ENCODE results near the gene MYCN.
A peak's percentile ranks its signal among the peaks of the same experiment; 100 is the strongest.

The MYCN gene

DNA sequence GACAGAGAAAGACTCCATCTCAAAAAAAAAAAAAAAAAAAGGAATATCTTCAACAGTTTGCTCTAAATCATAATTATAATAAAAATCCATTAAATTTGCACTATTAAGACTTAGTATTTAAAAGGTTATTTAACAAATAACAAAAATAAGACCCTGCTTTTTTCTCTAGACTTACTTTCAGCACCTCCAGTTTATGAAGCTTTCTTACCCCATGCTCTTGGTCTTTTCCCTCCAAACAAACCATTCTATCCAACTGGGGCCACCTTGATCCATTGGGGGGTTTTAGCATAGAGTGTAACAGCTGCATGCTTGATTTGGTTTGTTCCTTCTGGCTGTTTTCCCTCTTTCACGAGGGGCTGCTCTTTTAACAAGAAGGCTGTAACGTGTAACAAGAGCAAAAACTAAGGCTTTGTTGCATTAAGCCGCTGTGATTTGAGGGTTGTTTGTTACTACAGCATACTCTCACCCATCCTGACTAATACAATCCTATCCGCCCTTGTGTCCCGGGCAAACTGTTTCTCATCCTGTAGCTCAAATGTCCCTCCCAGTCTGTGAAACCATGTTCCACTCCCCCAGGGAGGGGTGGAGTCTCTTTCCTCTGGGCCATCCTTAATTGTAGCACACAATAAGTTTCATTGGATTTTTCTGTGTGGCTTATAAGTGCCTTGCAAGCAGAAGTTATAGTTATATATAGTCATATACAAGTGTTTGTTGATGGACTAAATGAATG is 9.6 kb upstream of the MYCN start:
- DNase-seq, result no peak

DNA sequence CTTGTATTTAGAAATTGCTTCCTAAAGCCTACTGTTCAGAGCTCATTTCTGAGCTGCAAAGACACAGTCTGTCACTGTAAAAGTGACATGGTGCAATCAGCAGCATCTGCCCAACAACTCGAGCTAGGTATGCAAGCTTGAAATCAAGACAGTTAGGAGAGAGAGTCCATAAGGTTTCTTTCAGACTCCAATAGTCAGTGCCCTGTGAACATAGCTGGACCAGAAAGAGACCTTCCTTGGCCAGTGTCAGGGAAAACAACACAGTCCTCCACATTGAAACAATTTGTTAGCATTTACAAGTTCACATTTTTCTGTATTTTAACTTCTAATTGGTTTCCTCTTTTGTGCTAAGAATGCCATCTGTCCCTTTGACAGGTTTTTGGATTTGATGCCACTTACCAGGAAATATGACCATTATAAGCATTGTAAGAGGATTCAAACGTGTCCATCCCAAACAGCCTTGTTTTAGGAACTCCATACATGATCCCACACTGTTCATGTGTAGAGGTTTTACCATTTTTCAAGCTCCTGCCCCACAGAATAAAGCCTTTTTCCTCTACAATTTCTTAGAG is 8.9 kb upstream of the MYCN start:
- no peak for DNase-seq

DNA sequence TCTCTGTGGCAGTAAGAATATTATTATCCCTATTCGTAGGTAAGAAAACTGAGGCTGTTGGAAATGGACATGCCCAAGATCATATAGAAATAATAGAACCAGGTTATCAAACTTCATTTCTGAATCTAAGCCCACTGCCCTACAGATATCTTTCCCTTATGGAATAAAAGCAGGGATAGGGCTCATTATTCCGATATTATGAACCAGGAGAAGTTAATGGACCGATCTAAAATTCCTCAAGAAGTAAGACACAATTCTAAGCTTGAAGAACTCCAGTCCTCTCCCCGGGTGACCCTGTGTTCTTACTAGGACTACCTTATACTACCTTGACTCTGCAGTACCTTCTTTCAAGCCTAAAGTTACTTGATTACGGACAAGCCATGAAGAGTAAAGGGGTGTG is 8.4 kb upstream of the MYCN start:
- no peak for DNase-seq

DNA sequence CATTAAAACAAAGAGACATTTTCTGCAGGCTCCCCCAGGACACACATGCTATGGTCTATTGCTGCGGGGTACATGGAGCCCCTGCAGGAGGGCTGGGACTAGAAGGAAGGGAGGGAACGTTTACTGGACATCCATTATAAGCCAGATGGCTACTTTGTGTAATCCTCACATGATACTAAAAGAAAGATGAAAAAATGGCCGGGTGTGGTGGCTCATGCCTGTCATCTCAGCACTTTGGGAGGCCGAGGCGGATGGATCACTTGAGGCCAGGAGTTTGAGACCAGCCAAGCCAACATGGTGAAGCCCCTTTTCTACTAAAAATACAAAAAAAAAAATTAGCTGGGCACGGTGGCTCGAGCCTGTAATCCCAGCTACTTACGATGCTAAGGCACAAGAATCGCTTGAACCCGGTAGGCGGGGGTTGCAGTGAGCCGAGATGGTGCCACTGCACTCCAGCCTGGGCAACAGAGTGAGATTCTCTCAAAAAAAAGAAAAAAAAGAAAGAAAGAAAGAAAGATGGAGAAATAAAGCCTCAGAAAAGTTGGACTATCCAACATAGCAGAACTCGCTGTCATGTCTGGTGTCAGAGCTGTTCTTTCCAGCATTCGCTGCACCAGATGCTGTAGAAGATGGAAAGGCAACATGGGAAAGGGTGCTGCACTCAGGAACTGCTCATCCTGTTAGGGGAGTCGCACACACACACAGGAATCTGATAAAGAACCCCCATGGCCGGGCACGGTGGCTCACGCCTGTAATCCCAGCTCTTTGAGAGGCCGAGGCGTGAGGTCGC is 7.8 kb upstream of the MYCN start:
- no peak for DNase-seq

DNA sequence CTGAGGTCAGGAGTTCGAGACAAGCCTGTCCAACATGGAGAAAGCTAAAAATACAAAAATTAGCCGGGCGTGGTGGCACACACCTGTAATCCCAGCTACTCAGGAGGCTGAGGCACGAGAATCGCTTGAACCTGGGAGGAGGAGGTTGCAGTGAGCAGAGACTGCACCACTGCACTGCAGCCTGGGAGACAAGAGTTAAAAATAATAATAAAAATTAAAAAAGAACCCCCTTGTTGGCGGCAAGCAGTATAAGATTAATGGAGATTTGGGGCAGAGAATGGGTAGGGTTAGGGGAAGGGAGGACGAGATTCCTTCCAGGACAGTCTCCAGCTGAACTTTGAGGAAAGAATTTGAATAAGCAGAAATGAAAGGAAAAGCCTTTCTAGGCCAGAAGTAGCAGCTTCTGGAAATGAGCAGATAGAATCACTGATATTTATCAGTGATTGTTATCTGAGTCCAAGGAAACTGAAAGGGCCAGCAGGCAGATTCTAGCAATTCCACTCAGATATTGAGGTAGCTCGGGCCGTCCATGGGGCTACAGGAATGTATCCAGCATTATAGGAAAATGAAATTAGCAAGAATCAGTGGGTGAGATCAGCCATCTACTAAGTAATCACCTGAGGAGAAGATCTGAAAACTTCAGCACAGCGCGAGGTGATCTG is 7.0 kb upstream of the MYCN start:
- no peak for DNase-seq

DNA sequence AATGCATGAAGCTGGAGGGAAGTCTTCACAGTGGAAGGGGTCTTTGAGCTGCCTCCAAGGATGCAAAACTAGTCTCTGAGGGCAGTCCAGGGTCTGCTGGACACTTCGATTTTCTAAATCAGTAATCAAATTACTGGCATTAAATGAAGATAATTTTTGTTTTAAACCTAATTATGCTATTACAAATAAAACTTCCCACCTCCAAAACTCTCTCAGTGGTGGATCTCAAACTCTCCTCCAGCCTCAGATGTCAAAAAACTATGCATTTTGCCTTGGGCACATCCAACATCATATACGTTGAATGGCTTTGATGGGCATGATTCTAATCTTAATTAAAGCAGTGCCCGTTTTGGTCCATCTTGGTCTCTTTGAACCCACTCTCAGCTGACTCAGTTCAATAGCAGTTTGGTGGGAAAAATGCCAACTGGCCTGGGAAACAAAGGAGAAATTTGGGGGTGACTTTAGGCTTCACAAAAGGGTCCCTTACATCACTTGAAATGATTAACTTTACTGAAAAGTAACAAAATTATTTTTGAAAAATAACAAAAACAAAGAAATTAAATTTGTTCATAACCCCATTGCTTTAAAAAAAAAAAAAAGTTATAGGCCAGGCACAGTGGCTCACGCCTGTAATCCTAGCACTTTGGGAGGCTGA is 5.9 kb upstream of the MYCN start:
- no peak for DNase-seq

DNA sequence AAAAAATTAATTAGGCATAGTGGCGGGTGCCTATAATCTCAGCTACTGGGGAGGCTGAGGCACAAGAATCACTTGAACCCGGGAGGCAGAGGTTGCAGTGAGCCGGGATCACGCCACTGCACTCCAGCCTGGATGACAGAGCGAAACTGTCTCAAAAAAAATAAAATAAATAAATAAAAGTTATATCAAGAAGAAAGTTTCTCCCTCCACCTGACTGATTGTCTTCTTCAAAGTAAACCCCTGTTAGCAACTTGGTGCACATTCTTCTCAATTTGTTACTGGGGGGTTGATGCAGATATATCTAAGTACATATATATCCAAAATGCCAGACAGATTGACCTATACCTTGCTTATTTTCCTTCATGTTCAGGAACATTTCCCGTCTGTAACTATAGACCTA is 5.2 kb upstream of the MYCN start:
- DNase-seq, result no peak

DNA sequence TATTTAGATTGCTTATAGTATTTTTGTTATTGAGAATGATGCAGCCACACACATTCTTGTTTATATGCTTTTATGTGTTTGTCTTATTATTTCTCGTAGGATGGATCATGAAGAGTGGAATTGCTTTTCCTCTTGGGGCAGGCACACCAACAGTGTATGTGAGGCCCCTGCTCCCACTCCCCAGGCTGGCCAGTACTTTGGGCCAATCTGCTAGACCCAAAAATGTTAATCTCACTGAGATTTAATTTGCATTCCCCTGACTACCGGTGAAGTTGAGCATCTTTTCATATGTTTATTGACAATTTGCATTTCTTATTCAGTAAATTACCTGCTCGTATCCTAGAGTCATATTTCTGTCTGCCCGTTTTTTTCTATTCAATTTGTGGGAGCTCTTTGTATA is 4.7 kb upstream of the MYCN start:
- DNase-seq, result no peak

DNA sequence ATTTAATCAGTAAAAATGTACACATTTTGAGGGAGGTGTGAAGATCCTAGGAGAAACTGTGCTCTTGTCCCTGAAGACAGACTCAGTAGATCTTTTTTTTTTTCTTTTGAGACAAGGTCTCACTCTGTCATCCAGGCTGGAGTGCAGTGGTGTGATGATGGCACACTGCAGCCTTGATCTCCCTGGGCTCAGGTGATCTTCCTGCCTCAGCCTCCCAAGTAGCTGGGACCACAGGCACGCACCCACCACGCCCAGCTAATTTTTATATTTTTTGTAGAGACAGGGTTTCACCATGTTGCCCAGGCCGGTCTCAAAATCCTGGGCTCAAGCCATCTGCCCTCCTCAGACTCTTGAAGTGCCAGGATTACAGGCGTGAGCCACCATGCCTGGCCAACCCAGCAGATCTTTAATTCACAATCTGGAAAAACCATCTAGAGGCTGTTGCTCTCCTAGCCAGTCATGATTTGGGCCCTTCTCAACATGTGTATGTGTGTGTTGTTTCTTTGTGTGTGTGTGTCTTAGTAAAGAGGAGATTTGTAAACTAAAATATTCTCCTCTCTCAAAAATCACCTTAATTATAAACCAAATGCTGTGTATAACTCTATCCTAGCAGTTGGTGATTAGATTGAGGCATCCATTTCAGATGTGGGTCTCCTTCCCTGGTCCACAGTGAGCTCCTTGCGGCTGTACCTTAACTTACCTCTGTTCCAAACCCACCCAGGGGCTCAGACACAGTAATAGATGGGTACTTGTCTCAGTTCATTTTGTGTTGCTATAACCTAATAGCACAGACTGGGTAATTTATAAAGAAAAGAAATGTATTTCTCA is 3.9 kb upstream of the MYCN start:
- DNase-seq, result no peak

DNA sequence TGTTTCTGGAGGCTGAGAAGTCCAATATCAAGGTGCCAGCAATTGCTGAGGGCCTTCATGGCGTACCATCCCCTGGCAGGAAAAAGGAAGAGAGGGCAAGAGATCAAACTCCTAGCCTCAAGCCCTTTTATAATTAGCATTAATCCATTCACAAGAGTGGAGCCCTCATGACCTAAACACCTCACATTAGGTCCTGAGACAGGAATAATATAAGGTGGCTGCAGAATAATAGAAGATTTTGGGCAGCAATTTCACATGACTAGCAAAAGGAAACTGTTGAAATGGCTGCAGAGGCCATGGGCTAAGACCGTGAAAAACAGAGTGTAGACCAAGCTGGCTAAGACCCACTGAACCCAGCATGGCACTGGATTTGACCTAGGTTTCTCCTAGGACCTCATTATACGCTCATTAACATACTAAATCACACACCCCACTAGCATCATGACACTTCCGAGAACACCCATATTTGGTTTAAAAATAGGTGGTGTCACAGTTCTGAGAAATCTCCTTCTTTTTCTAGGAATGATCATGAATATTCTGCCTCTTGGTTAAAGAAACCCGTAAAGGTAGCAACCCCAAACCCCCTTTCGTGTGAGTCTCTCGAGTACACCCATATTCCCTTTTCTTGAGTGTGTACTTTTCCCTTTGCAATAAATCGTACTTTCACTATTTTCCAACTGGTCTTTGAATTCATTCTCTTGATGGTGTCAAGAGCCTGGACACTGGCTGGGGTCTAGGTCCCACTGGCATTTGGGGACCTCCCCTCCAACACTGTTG is 3.1 kb upstream of the MYCN start:
- DNase-seq, result no peak

DNA sequence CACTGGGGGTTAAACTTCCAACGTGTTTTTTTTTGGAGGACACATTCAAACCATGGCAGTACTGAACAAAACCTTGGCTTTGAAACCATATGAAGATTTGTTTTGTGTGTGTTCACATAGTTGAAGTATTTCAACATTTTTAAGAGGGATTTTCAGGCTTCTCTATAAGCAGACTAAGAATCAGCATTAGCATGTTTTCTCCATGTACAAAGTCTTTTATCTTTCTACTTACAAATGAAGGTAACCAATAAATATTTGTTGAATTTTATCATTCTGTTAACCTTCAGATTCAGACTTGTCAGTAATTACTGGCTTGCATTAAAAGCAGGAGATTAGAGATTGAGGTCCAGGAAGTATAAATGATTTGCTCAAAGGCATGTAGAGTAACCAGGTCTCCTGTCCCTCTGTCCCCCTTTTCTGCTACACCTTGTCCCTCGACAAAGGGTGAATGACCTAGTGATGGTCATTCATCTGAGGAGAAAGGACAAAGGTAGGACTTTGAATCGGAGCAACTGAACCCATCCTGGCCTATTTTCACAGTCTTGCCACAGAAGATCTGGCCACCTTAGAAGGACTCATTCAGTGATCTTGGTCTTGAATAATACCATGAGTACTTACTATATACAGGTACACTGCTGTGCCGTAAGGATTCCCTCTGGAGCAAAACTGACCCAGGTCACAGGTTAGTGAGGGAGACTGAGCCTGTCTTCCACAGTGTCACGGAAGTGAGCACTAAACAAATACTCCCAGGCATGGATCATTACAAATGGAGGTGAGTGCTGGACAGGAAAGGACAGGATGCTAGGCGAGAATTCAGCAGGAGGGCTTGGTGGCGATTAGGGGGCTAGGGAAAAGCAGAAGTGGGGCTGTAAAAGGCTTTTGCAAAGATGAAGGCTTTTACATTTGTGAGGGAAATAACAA is 2.2 kb upstream of the MYCN start:
- no peak for DNase-seq

DNA sequence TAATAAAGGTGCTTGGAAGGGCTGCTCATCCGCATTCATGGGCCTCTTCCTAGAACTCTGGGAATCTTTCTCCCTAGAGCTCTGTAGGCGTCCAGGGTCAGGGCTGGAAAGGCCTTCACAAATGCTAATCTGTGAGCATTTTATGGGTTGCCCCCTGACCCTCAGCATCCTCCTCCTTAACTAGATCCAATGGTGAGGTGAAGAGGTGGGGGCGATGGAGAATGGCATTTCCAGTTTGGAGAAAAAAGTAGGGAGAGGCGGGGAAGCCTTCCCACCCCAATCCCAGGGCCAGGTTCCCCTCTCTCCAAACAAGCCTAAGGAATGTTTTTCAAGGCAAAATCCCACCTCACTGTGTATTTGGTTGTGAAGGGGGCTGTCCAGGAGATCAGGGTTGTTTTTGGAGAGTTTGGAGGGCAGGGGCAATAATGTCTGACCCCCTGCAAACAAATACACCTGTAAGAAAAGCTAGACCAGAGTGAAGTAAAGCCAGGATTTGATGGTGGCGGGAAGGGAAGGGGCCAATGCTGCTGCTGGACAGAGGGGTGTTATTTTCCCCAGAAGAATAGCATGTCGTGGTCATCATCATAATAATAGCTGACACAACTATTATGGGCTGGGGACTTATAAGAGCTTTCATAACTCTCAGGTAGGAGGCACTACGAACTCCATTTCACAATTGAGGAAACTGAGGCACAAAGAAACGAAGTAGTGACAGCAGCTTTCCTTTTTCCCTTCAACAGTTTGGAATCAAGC is 1.4 kb upstream of the MYCN start:
- DNase-seq, result no peak

DNA sequence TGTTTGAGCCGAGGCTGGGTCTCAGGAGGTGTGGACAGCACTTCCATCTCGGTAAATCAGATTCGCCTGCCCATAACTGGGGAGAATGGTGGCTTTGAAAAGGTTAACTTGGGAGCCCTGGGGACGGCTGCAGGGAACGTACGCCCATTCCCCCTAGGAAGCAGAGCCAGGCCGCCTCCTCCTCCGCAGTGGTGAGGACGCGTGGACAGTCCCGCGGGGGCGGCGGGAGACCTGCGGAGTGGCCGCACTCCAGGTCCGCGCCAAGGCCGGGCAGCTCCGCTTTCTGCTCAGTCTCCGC is 845 bp upstream of the MYCN start:
- DNase-seq, result no peak

DNA sequence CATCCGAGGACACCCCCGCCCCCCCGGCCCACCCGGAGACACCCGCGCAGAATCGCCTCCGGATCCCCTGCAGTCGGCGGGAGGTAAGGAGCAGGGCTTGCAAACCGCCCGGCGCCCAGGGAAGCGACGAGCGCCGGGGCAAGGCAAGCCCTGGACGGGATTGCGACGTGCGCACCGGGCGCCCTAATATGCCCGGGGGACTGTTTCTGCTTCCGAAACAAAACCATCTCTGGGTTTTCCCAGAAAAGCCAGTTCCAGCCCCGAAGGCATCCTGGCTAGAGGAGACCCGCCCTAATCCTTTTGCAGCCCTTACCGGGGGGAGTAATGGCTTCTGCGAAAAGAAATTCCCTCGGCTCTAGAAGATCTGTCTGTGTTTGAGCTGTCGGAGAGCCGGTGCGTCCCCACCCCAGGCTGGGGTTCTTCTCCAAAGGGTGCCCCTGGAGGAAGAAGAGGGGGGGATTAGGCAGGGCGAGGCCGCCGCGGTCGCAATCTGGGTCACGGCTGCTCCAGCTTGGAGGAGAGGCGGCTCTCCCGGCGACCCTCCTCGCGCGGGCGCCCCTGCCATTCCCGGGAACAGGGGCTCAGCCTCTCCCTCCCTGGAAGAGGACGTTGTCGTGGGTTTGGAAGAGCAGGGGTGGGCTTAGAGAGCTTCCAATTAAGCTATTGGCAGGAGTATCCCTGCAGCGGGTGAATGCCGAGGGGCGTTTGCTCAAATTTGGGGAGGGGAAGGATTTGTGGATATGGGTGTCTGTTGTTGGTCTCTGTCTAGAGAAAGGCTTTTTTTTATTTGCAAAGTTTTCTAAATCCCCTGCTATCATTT is 521 bp downstream of the MYCN start:
- DNase-seq, result peak; percentile 83

DNA sequence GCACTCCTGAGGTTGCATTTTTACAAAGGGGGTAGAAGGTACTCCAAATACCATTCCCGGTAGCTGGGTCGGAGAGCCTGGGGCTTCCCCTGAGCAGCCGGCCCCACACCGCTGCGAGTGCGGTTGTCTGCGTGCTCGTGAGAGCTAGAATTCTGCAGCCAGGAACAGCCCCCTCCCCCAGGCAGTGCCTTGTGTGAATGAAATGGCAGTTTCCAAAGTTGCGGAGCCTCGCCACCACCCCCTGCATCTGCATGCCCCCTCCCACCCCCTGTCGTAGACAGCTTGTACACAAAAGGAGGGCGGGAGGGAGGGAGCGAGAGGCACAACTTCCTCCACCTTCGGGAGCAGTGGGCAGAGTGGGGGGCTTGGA is 1.1 kb downstream of the MYCN start:
- no peak for DNase-seq

DNA sequence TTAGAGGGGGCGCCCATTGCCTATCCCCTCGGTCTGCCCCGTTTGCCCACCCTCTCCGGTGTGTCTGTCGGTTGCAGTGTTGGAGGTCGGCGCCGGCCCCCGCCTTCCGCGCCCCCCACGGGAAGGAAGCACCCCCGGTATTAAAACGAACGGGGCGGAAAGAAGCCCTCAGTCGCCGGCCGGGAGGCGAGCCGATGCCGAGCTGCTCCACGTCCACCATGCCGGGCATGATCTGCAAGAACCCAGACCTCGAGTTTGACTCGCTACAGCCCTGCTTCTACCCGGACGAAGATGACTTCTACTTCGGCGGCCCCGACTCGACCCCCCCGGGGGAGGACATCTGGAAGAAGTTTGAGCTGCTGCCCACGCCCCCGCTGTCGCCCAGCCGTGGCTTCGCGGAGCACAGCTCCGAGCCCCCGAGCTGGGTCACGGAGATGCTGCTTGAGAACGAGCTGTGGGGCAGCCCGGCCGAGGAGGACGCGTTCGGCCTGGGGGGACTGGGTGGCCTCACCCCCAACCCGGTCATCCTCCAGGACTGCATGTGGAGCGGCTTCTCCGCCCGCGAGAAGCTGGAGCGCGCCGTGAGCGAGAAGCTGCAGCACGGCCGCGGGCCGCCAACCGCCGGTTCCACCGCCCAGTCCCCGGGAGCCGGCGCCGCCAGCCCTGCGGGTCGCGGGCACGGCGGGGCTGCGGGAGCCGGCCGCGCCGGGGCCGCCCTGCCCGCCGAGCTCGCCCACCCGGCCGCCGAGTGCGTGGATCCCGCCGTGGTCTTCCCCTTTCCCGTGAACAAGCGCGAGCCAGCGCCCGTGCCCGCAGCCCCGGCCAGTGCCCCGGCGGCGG is 1.7 kb downstream of the MYCN start:
- peak; percentile 76 for DNase-seq

DNA sequence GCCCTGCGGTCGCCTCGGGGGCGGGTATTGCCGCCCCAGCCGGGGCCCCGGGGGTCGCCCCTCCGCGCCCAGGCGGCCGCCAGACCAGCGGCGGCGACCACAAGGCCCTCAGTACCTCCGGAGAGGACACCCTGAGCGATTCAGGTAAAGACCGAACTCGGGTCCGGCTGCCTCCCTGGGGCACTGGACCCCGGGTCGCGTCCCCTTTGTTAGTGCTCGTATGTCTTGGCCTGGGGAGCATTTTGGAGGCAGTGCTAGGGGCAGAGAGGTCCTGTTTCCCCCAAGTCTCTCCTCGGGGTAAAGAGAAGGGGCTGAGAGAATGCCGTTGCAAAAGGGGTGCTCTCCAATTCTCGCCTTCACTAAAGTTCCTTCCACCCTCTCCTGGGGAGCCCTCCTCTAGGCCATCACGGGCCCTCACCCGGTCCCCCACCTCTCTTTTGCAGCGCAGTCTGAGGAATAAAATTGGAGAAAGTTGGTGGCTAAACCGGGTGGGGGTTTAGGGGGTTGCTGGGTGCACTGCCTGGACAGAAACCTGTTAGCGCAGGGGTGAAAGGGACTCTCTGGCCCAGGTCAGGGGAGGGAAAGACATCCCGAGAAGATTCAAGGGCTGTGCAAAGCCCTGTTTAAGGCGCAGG is 2.5 kb downstream of the MYCN start:
- DNase-seq, result peak; percentile 68
